ENCODE data around the gene PPP1CA.

The PPP1CA gene

GRCh38 chr11:67379061-67380058 is 22.3 kb downstream of the PPP1CA start:
- Histone ChIP-seq H3K79me2 (ENCODE audit: control insufficient read depth, low read length) (peaks cover under 1% of the 10 kb centered on the region; the same call in 1 of the 2 replicates), H3K27ac (ENCODE audit: low read depth, low read length) (no peak overlapping the region), H3K9me3 (ENCODE audit: control insufficient read depth, insufficient read depth, low read length) (no peaks in the 10 kb centered on the region), H3K4me2 (ENCODE audit: low read length) (no peak overlapping the region), H3K4me3 (ENCODE audit: low read length) (no peak overlapping the region), H3K36me3 (ENCODE audit: control insufficient read depth, low read length) (no peaks in the 10 kb centered on the region), H3F3A (ENCODE audit: control insufficient read depth, insufficient read depth) (peaks cover 6% of the 10 kb centered on the region; the same call in 1 of the 2 replicates), H3K4me1 (ENCODE audit: control insufficient read depth, low read length) (peaks cover 73% of the 10 kb centered on the region), H3K27me3 (ENCODE audit: control insufficient read depth, low read length) (no peaks in the 10 kb centered on the region), H3K9me2 (replicated peaks; ENCODE audit: control insufficient read depth, low read length) (no peaks in the 10 kb centered on the region), H4K20me1 (ENCODE audit: control insufficient read depth, insufficient read depth, low read depth, low read length) (no peaks in the 10 kb centered on the region)
- TF ChIP-seq CTCF (IDR thresholded peaks at IDR 0.05; ENCODE audit: low read depth, low read length, poor library complexity, severe bottlenecking) (no peak), EZH2phosphoT487 (IDR thresholded peaks at IDR 0.05; ENCODE audit: borderline replicate concordance, low read length) (no peak)

- H3K27me3 ChIP-seq (ENCODE audit: control insufficient read depth, low read length) = no peaks in the 10 kb centered on the region
- H4K20me1 ChIP-seq (ENCODE audit: control insufficient read depth, insufficient read depth, low read depth, low read length) = no peaks in the 10 kb centered on the region
- H3K4me1 ChIP-seq (ENCODE audit: control insufficient read depth, low read length) = peaks cover 80% of the 10 kb centered on the region
- H3K9me3 ChIP-seq (ENCODE audit: control insufficient read depth, insufficient read depth, low read length) = no peaks in the 10 kb centered on the region
- H3K79me2 ChIP-seq (ENCODE audit: control insufficient read depth, low read length) = peaks cover 9% of the 10 kb centered on the region
- no peak overlapping the region for H3K27ac ChIP-seq (ENCODE audit: low read depth, low read length)
- H3K4me2 ChIP-seq (ENCODE audit: low read length) = no peak overlapping the region
- no peak overlapping the region for H3K4me3 ChIP-seq (ENCODE audit: low read length)
- no peaks in the 10 kb centered on the region for H3K36me3 ChIP-seq (ENCODE audit: control insufficient read depth, low read length)
- peaks cover 6% of the 10 kb centered on the region; the same call in 1 of the 2 replicates for H3F3A ChIP-seq (ENCODE audit: control insufficient read depth, insufficient read depth)
- no peaks in the 10 kb centered on the region for H3K9me2 ChIP-seq (replicated peaks; ENCODE audit: control insufficient read depth, low read length)
- TF ChIP-seq CTCF (IDR thresholded peaks at IDR 0.05; ENCODE audit: low read depth, low read length, poor library complexity, severe bottlenecking) = no peak
- no peak for TF ChIP-seq EZH2phosphoT487 (IDR thresholded peaks at IDR 0.05; ENCODE audit: borderline replicate concordance, low read length)
Observed at GRCh38 chr11:67378544-67378943, 23.1 kb downstream of the PPP1CA start.

GRCh38 chr11:67376873-67377808 is 24.5 kb downstream of the PPP1CA start:
- Histone ChIP-seq H3K9me3 (ENCODE audit: control insufficient read depth, insufficient read depth, low read length) (no peaks in the 10 kb centered on the region), H3K4me2 (ENCODE audit: low read length) (no peak overlapping the region), H4K20me1 (ENCODE audit: control insufficient read depth, insufficient read depth, low read depth, low read length) (no peaks in the 10 kb centered on the region), H3K36me3 (ENCODE audit: control insufficient read depth, low read length) (peaks cover 4% of the 10 kb centered on the region; the same call in 1 of the 2 replicates), H3K27ac (ENCODE audit: low read depth, low read length) (no peak overlapping the region), H3K4me1 (ENCODE audit: control insufficient read depth, low read length) (peaks cover 75% of the 10 kb centered on the region), H3K4me3 (ENCODE audit: low read length) (no peak overlapping the region), H3K79me2 (ENCODE audit: control insufficient read depth, low read length) (peaks cover 21% of the 10 kb centered on the region), H3K27me3 (ENCODE audit: control insufficient read depth, low read length) (no peaks in the 10 kb centered on the region), H3F3A (ENCODE audit: control insufficient read depth, insufficient read depth) (peaks cover 6% of the 10 kb centered on the region; the same call in 1 of the 2 replicates), H3K9me2 (replicated peaks; ENCODE audit: control insufficient read depth, low read length) (no peaks in the 10 kb centered on the region)
- TF ChIP-seq CTCF (IDR thresholded peaks at IDR 0.05; ENCODE audit: low read depth, low read length, poor library complexity, severe bottlenecking) (no peak), EZH2phosphoT487 (IDR thresholded peaks at IDR 0.05; ENCODE audit: borderline replicate concordance, low read length) (no peak)

Measured in DOHH2 (cell line).